HFF-Myc (cell line): Measurements from ENCODE around the gene PLA2G5.

Experiments used
- DNase-seq: peaks from one replicate; pipeline ENCODE4 v3.0.0-alpha.2; 2011; ENCODE audit warnings: low read depth; ENCODE audit errors: extremely low read depth
- H3K4me3 ChIP-seq: replicated peaks from 2 replicates; pipeline ENCODE4 v1.5.1; 2011; ENCODE audit warnings: low read depth, mild to moderate bottlenecking, control low read depth, low read length
- TF ChIP-seq, protein P1 (sequence below): IDR thresholded peaks from 2 replicates; pipeline ENCODE4 v1.5.1; 2012; ENCODE audit warnings: mild to moderate bottlenecking, low read depth, low read length, control low read depth; ENCODE audit errors: missing control alignments

PLA2G5 gene

DNA sequence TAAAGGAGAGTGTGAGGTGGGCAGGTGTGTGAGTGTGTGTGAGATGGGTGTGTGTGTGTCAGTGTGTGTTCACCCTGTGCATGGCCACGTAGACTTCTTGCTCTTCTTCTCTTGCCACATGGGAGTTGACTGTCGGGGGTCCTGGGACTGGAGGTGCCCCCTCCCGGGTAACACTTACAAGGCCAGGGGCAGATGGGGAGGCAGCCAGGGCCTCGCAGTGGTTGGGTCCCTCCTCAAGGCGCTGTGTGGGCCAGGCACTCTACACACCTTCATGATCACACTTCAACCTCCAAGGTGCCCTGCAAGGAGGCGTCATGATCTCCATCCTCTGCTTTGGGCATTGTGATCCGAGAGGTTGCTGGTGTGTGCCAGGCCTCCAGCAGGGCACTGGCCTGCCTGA, 71.5 kb downstream of the PLA2G5 start:
- no peak for DNase-seq
- TF ChIP-seq, protein P1, sequence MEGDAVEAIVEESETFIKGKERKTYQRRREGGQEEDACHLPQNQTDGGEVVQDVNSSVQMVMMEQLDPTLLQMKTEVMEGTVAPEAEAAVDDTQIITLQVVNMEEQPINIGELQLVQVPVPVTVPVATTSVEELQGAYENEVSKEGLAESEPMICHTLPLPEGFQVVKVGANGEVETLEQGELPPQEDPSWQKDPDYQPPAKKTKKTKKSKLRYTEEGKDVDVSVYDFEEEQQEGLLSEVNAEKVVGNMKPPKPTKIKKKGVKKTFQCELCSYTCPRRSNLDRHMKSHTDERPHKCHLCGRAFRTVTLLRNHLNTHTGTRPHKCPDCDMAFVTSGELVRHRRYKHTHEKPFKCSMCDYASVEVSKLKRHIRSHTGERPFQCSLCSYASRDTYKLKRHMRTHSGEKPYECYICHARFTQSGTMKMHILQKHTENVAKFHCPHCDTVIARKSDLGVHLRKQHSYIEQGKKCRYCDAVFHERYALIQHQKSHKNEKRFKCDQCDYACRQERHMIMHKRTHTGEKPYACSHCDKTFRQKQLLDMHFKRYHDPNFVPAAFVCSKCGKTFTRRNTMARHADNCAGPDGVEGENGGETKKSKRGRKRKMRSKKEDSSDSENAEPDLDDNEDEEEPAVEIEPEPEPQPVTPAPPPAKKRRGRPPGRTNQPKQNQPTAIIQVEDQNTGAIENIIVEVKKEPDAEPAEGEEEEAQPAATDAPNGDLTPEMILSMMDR, result no peak

More for the DNA sequence above, 71.5 kb downstream of the PLA2G5 start:
- H3K4me3 ChIP-seq, result no peak overlapping the region
